GM12875 (cell line): Measurements from ENCODE around the gene LARP1B.

Experiments used
- H3K4me3 ChIP-seq: one replicate; pipeline ENCODE4 v1.5.1; 2011; ENCODE audit warnings: low read depth, low read length, control low read depth
- CTCF ChIP-seq: IDR thresholded peaks from 2 replicates; pipeline ENCODE4 v1.5.1; 2011; ENCODE audit warnings: low read depth, mild to moderate bottlenecking, control low read depth, inconsistent platforms, low read length, moderate library complexity, borderline replicate concordance; ENCODE audit not compliant: insufficient read depth

The LARP1B gene

GRCh38 chr4:128163177-128164117 is 102.3 kb downstream of the LARP1B start:
- H3K4me3 ChIP-seq = no peak overlapping the region
- no peak for TF ChIP-seq CTCF

GRCh38 chr4:128166982-128167381 is 105.9 kb downstream of the LARP1B start:
- no peak for TF ChIP-seq CTCF

GRCh38 chr4:128168701-128169100 is 107.6 kb downstream of the LARP1B start:
- no peak overlapping the region for H3K4me3 ChIP-seq
- TF ChIP-seq CTCF = no peak

More at GRCh38 chr4:128166982-128167381, 105.9 kb downstream of the LARP1B start:
- no peak overlapping the region for H3K4me3 ChIP-seq

GRCh38 chr4:128169245-128169644 is 108.1 kb downstream of the LARP1B start:
- no peak for TF ChIP-seq CTCF
- no peak overlapping the region for H3K4me3 ChIP-seq

- H3K4me3 ChIP-seq = no peak overlapping the region
- no peak for TF ChIP-seq CTCF
Measured at GRCh38 chr4:128176643-128177042, 115.5 kb downstream of the LARP1B start.

GRCh38 chr4:128177498-128177897 is 116.4 kb downstream of the LARP1B start:
- no peak for TF ChIP-seq CTCF
- H3K4me3 ChIP-seq = no peak overlapping the region

GRCh38 chr4:128186623-128187022 is 125.5 kb downstream of the LARP1B start:
- H3K4me3 ChIP-seq = no peak overlapping the region
- no peak for TF ChIP-seq CTCF
